ENCODE data around the gene MYO1H.

Gene MYO1H

DNA sequence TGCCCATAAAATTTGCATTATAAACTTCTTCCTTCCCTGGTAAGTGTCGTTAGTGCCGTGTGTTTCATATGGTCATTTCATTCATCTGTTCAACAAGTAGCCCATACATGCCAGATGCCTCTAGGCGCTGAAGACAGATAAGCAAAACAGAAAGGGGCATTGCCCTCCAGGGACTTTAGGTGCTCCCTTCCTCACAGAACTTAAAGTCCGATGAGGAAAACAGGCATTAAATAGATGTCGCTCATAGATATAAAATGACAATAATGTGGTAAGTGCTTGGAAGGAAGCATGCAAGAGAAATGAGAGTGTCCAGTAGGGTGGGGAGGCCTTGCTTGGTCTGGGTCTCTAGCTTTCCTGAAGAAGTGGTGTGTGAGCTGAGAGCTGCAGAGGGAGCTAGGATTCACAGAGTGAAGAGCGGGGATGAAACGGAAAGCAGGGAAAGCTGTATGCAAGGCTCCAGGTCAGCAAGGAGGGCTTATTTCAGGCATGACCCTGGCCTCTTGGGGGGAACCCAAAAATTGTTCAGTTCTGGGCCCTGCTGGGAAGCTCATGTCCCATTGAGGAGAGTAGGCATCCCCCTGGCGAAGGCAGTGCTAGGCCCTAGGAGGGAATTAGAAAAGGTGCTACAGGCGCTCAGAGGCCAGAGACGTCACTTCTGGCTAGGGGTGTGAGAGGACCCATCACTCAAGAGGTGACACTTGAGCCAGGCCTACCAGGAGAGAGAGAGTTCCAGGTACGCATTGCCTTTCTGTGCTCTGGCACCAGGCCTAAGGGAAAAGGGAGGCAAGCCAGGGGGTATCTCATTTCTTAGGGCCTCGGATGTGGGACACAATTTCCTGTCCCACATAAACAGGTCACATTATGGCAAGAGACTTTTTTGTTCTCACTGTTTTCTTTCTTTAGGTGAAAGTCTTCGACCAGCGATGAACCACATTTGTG, 141.6 kb downstream of the MYO1H start:
- no peaks in the 10 kb centered on the region for H3K9me3 Mint-ChIP-seq
- H3K27me3 Mint-ChIP-seq (ENCODE audit: low read depth): no peaks in the 10 kb centered on the region
- H3K36me3 Mint-ChIP-seq (ENCODE audit: low read depth): peaks cover 29% of the 10 kb centered on the region
- peaks cover under 1% of the 10 kb centered on the region for H3K4me1 Mint-ChIP-seq (ENCODE audit: low read depth)
- H3K4me3 Mint-ChIP-seq: no peak overlapping the region
- H3K27ac Mint-ChIP-seq: no peak overlapping the region

DNA sequence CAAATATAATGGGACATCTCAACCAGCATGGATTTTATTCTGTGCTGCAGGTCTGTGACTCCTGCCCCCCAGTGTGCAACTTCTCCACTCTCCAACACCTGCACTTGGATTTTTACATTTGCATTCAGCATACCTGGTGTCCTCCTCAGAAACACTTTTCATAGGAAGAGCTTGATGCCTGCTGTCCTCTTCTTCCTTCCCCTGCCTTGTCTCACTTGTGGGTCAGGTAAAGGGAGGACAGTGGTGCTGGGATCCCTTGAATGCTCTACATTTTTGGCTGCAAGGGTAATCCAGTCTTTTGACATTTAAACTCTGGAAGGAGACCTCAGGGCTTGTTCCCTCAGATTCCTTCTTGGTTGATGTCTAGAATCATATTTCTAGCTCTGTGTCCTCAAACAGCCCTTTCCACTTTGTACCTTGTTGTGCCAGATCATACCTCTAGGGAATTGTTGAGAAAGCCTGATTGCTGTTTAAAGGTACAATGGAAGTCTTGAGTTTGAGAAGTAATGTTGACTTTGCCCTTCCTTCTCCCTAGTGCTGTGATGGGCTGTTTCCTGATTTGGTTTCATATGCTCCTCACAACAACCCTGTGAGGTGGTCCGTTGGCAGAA, 142.4 kb downstream of the MYO1H start:
- Mint-ChIP-seq H3K4me1 (ENCODE audit: low read depth) (peaks cover 4% of the 10 kb centered on the region), H3K36me3 (ENCODE audit: low read depth) (peaks cover 28% of the 10 kb centered on the region), H3K4me3 (no peak overlapping the region), H3K9me3 (no peaks in the 10 kb centered on the region), H3K27me3 (ENCODE audit: low read depth) (no peaks in the 10 kb centered on the region), H3K27ac (no peak overlapping the region)

DNA sequence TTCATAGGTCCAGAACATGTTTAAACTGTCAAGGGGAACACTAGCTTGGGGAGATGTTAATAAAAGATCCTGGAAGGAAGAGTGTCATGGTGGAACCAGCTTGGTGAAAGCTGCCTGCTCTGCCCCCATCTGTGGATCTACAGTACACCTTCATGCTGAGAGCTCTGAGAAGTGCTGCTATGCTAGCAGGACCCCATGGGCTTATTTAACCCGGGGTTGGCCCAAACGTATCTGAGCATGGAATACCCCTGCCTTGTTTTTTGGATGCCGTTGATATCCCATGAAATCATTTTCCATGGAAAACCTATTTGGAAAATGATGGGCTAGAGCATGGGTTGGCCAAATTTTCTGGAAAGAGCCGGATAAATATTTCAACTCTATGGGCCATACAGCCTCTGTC, 144.0 kb downstream of the MYO1H start:
- Mint-ChIP-seq H3K36me3 (ENCODE audit: low read depth) (peaks cover 36% of the 10 kb centered on the region), H3K4me3 (no peak overlapping the region), H3K27ac (no peak overlapping the region), H3K4me1 (ENCODE audit: low read depth) (peaks cover 4% of the 10 kb centered on the region), H3K27me3 (ENCODE audit: low read depth) (no peaks in the 10 kb centered on the region), H3K9me3 (no peaks in the 10 kb centered on the region)

DNA sequence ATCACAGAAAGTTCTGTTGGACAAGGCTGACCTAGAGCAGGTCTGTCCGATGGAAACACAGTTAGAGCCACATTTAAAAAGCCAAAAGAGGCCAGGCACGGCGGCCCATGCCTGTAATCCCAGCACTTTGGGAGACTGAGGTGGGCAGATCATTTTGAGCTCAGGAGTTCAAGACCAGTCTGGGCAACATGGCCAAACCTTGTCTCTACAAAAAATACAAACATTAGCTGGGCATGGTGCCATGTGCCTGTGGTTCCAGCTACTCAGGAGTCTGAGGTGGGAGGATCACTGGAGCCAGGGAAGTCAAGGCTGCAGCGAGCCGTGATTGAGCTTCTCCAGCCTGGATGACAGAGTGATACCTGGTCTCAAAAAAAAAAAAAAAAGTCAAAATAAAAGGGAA, 144.7 kb downstream of the MYO1H start:
- Mint-ChIP-seq H3K4me1 (ENCODE audit: low read depth) (peaks cover 4% of the 10 kb centered on the region), H3K36me3 (ENCODE audit: low read depth) (peaks cover 33% of the 10 kb centered on the region), H3K27ac (no peak overlapping the region), H3K27me3 (ENCODE audit: low read depth) (no peaks in the 10 kb centered on the region), H3K9me3 (no peaks in the 10 kb centered on the region), H3K4me3 (no peak overlapping the region)

DNA sequence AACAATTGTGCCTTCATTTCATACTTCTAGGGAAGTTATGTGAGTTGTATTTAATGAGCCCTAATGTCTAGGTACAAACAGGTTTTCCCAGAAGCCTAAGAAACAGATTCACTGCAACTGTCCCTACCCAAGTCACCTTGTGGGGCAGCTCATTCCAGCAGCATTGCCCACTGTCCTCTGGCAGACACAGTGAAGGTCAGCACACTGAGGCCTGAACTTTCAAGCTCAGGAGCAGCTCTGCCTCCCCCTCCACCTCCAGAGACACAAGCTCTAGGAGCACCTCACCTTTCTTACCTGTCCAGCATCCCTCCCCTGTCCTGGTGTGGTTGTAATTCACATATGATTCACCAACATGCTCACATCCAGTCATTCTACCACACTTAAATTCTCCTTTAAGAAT, 145.4 kb downstream of the MYO1H start:
- Mint-ChIP-seq H3K4me1 (ENCODE audit: low read depth) (peaks cover 4% of the 10 kb centered on the region), H3K36me3 (ENCODE audit: low read depth) (peaks cover 36% of the 10 kb centered on the region), H3K27me3 (ENCODE audit: low read depth) (no peaks in the 10 kb centered on the region), H3K4me3 (no peak overlapping the region), H3K27ac (no peak overlapping the region), H3K9me3 (no peaks in the 10 kb centered on the region)

DNA sequence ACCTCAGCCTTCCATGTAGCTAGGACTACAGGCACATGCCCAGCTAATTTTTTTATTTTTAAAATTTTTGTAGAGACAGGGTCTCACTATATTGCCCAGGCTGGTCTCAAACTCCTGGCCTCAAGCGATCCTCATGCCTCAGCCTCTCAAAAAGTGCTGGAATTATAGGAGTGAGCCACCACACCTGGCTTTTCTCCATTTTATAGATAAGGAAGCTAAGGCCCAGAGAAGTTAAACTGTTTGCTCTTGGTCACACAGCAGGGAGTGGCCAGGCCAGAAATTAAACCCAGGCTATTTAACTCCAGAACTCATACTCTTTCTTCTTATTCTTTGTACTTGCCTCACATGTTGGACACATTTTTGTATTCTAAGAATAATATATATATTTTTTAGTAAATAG, 146.2 kb downstream of the MYO1H start:
- Mint-ChIP-seq H3K4me3 (no peak overlapping the region), H3K4me1 (ENCODE audit: low read depth) (peaks cover 4% of the 10 kb centered on the region), H3K27me3 (ENCODE audit: low read depth) (no peaks in the 10 kb centered on the region), H3K36me3 (ENCODE audit: low read depth) (peaks cover 33% of the 10 kb centered on the region), H3K9me3 (no peaks in the 10 kb centered on the region), H3K27ac (no peak overlapping the region)

DNA sequence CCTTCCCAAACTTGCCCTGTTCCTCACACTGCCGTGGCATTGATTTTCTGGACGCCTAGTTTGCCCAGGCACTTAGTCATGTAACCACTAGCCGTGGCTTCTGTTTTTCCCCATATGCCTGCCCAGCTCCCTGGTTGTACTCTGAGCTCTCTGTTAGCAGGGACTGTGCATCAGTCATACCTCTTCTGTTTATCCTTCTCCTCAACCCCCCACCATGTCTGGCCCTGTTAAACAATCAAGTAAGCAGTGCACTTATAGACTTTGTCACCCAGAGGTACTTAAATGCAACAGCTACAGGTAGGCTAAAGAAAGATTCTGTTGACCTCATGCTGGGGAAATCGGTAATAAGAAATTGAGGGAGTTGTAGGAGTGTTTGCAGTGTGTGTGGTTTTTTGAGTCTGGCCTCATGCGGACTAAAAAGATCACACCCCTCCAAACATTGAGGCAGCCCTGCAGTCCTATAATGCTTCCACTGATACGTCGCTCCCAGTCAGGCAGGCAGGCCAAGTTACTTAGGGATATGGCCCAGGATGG, 146.7 kb downstream of the MYO1H start:
- Mint-ChIP-seq H3K4me3 (no peak overlapping the region), H3K9me3 (no peaks in the 10 kb centered on the region), H3K27me3 (ENCODE audit: low read depth) (no peaks in the 10 kb centered on the region), H3K27ac (no peak overlapping the region), H3K36me3 (ENCODE audit: low read depth) (peaks cover 33% of the 10 kb centered on the region), H3K4me1 (ENCODE audit: low read depth) (peaks cover 4% of the 10 kb centered on the region)

DNA sequence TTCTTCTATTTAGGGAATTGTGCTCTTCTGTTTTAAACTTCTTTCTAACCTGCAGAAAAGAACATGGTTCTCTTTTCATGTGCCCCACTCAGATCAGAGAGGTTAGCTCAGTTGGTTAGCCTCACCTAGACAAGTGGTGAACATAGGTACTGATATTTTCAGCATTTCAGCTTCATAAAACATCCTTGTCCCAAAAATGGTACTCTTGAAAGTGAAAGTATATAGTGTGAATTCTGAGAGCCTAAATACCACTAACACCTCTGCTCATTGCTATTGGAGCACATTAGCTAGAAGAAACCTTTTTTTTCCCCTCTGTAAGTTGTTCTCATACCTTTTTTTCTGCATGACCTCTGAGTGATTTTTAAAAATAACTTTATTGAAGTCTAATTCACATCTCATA, 147.3 kb downstream of the MYO1H start:
- no peak overlapping the region for H3K4me3 Mint-ChIP-seq
- no peaks in the 10 kb centered on the region for H3K27me3 Mint-ChIP-seq (ENCODE audit: low read depth)
- peaks cover 4% of the 10 kb centered on the region for H3K4me1 Mint-ChIP-seq (ENCODE audit: low read depth)
- H3K27ac Mint-ChIP-seq: no peak overlapping the region
- H3K9me3 Mint-ChIP-seq: no peaks in the 10 kb centered on the region
- H3K36me3 Mint-ChIP-seq (ENCODE audit: low read depth): peaks cover 34% of the 10 kb centered on the region

DNA sequence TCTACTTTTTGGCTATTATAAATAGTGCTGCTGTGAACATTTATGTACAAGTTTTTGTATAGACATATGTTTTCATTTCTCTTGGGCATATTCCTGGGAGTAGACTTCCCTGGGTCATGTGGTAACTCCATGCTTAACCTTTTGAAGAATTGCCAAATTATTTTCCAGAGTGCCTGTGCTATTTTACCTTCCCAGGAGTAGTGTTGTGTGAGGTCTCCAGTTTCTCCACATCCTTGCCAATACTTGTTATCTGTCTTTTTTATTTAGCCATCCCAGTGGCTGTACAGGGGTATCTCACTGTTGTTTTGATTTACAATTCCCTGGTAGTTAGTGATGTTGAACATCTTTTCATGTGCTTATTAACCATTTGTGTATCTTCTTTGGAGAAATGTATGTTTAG, 148.6 kb downstream of the MYO1H start:
- Mint-ChIP-seq H3K4me3 (no peak overlapping the region), H3K9me3 (no peaks in the 10 kb centered on the region), H3K36me3 (ENCODE audit: low read depth) (peaks cover 32% of the 10 kb centered on the region), H3K4me1 (ENCODE audit: low read depth) (peaks cover 4% of the 10 kb centered on the region), H3K27me3 (ENCODE audit: low read depth) (no peaks in the 10 kb centered on the region), H3K27ac (no peak overlapping the region)

DNA sequence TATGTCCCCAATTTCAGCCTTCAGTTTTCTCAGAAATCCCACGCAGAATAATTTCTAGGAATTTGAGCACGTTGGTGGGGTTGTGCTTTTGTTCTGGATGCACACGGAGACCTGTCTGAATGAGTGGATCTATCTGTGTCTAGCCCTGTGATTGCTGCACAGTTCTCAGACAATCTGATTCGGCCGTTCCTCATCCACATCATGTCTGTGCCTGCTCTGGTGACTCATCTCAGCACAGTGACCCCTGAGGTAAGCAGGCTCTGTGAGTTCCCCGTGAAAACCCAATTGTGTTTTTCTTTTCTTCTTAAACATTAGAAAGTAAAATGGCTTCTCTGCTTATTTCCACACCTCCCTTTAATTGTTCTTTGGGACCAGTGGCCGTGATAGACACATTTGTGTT, 150.0 kb downstream of the MYO1H start:
- Mint-ChIP-seq H3K27ac (no peak overlapping the region), H3K9me3 (no peaks in the 10 kb centered on the region), H3K36me3 (ENCODE audit: low read depth) (peaks cover 34% of the 10 kb centered on the region), H3K27me3 (ENCODE audit: low read depth) (no peaks in the 10 kb centered on the region), H3K4me3 (no peak overlapping the region), H3K4me1 (ENCODE audit: low read depth) (peaks cover 4% of the 10 kb centered on the region)

All from T-helper 1 cell treated with Interleukin-12 subunit alpha and Interleukin-12 subunit beta and Interleukin-4 antibody, amounts not matched to agents 30 μg/mL and 1 μg/mL, for 36 hours (primary cell).